ENCODE results near the gene PADI2. TPM values are rescaled to one million over a fixed set of nuclear protein-coding genes. Genes with fewer than 3 reads are reported as not detected.

PADI2 gene
- total and polyA plus RNA-seq, 9 of the 15 experiments (the other 6 are each of a cell fraction or from before 2014, with no cell fraction given), result 0.01 to 0.11 (median 0.01) TPM; not detected in 5

GRCh38 chr1:17080085-17080759 lies 39.0 kb downstream of the PADI2 start:
- H3K4me3 ChIP-seq, result no peak overlapping the region
- H3K9me1 ChIP-seq (ENCODE audit: control insufficient read depth, insufficient read depth, low read length), result no peaks in the 10 kb centered on the region
- H3K4me1 ChIP-seq (replicated peaks in 1 of 2; ENCODE audit: control insufficient read depth in 2 of 2, insufficient read depth in 2 of 2, low read length in 2 of 2), result no peaks in the 10 kb centered on the region; a peak in 1 of 5 replicates
- peaks cover 5% of the 10 kb centered on the region; the same call in 1 of the 2 replicates for H4K20me1 ChIP-seq (replicated peaks; ENCODE audit: control insufficient read depth, insufficient read depth, low read length)
- TF ChIP-seq TRIM28 (IDR thresholded peaks at IDR 0.05), result 0 out of 2 replicates have a peak, but pooled peaks have one; percentile 18
- peak; percentile 63 for TF ChIP-seq CBFA2T2 (conservative IDR thresholded peaks at IDR 0.05)
- TF ChIP-seq MTA3 (IDR thresholded peaks at IDR 0.05; ENCODE audit: borderline replicate concordance), result no peak
- peak; percentile 90 for TF ChIP-seq RAD51 (IDR thresholded peaks at IDR 0.05; ENCODE audit: borderline replicate concordance, low read depth)
- TF ChIP-seq SIN3B (IDR thresholded peaks at IDR 0.05; ENCODE audit: low read depth), result no peak
- TF ChIP-seq ZNF316 (IDR thresholded peaks at IDR 0.05), result no peak
- peak; percentile 66 for TF ChIP-seq USF1 (CRISPR knock-in tag; IDR thresholded peaks at IDR 0.05)
- TF ChIP-seq PPARD (CRISPR knock-in tag; IDR thresholded peaks at IDR 0.05), result no peak
- no peak for TF ChIP-seq ZBTB8A (IDR thresholded peaks at IDR 0.05; ENCODE audit: partially characterized antibody)
- TF ChIP-seq TOE1 (IDR thresholded peaks at IDR 0.05; ENCODE audit: borderline replicate concordance), result peak; percentile 80
- TF ChIP-seq TOE1 (CRISPR knock-in tag; IDR thresholded peaks at IDR 0.05; ENCODE audit: borderline replicate concordance, low read depth), result no peak
- TF ChIP-seq TGIF2 (CRISPR knock-in tag; IDR thresholded peaks at IDR 0.05), result no peak
- TF ChIP-seq USF2 (CRISPR knock-in tag; IDR thresholded peaks at IDR 0.05), result peak; percentile 46
- TF ChIP-seq TFE3 (CRISPR knock-in tag; IDR thresholded peaks at IDR 0.05), result peak; percentile 93
- intact Hi-C loops (cut with micrococcal nuclease) (no loop called here), in situ Hi-C loops (cut with MboI) (no loop called here)
- no peak overlapping the region for H3K27ac ChIP-seq (ENCODE audit: extremely low read depth, low read depth, low read length)
- ATAC-seq (no peak), FAIRE-seq (no peak), DNase-seq (ENCODE audit: extremely low read depth in 1 of 4, low spot score in 3 of 4) (no peak)
- H2AFZ ChIP-seq (ENCODE audit: low read depth, low read length), result no peak overlapping the region
- no peaks in the 10 kb centered on the region for H3K79me2 ChIP-seq (ENCODE audit: control insufficient read depth, insufficient read depth, low read length)
- H3K4me2 ChIP-seq (ENCODE audit: insufficient read depth, low read length), result no peak overlapping the region
- whole genome bisulfite sequencing (ENCODE audit: insufficient coverage, low coverage, missing lambda C conversion rate), result 8% methylated on average over 8 of the region's 8 CpGs
- peaks cover 42 to 74% of the 10 kb centered on the region in 2 experiments for H3K27me3 ChIP-seq (ENCODE audit: control insufficient read depth in 2 of 2, insufficient read depth in 2 of 2, low read length in 2 of 2)
- no peaks in the 10 kb centered on the region for H3K9me3 ChIP-seq (replicated peaks; ENCODE audit: control insufficient read depth, insufficient read depth, low read depth, low read length)
- no peaks in the 10 kb centered on the region for H3K36me3 ChIP-seq (ENCODE audit: control insufficient read depth, insufficient read depth, low read length)
- no peak overlapping the region for H3K9ac ChIP-seq (ENCODE audit: insufficient read depth in 1 of 2, low read depth in 2 of 2, low read length in 2 of 2)
- ChIA-PET POLR2A (interaction anchor here (0.7 kb wide), 2 partner anchors 23 to 322 kb away, joined by 3 read pairs; no protein-coding TSS in a partner anchor), CTCF (ENCODE audit: low intra/inter-chr PET ratio) (no interaction called here)
- BruUV-seq (replicated peaks), result no TSS peak
